Right lobe of liver (tissue), 4 donors: ENCODE measurements around the gene AMIGO1.

Source experiments
- CTCF ChIP-seq, 4 donors: fragments of 200-600 bp in 3 of 4; fragments of 450-650 bp in 1 of 4; IDR thresholded peaks; one replicate each; pipeline versions ENCODE4 v1.5.1 to v1.8.0; 2016 to 2022; ENCODE audit warnings: antibody characterized with exemption in 4 of 4, mild to moderate bottlenecking in 2 of 4
- POLR2A ChIP-seq: fragments of 450-650 bp; IDR thresholded peaks from one replicate; pipeline ENCODE4 v1.6.1; 2017; ENCODE audit warnings: antibody characterized with exemption, mild to moderate bottlenecking
- donor health status: DM: no; HTN: no; CAD: no.
- donor health status: DM: no; HTN: no; CAD: no.
- donor health status: DM: no; HTN: yes; CAD: no.

- TF ChIP-seq CTCF (IDR thresholded peaks at IDR 0.05): no peak
- no peak for TF ChIP-seq POLR2A
These were observed 30.2 kb downstream of the AMIGO1 start for GRCh38 chr1:109479311-109479710.
